ENCODE results near the gene CSKMT. TPM values are rescaled to one million over a fixed set of nuclear protein-coding genes. Genes with fewer than 3 reads are reported as not detected.

The CSKMT gene
- total RNA-seq, 2 donors from 2014 or later: 29.9 to 39.4 TPM

GRCh38 chr11:62705413-62705812, 40.3 kb downstream of the CSKMT start:
- H3K36me3 Mint-ChIP-seq (ENCODE audit: low read depth): peaks cover 30% of the 10 kb centered on the region
- no peaks in the 10 kb centered on the region for H3K27me3 ChIP-seq (ENCODE audit: control insufficient read depth, insufficient read depth, low read length, poor library complexity, severe bottlenecking)
- H3K9me3 Mint-ChIP-seq: no peaks in the 10 kb centered on the region
- TF ChIP-seq, protein P1, sequence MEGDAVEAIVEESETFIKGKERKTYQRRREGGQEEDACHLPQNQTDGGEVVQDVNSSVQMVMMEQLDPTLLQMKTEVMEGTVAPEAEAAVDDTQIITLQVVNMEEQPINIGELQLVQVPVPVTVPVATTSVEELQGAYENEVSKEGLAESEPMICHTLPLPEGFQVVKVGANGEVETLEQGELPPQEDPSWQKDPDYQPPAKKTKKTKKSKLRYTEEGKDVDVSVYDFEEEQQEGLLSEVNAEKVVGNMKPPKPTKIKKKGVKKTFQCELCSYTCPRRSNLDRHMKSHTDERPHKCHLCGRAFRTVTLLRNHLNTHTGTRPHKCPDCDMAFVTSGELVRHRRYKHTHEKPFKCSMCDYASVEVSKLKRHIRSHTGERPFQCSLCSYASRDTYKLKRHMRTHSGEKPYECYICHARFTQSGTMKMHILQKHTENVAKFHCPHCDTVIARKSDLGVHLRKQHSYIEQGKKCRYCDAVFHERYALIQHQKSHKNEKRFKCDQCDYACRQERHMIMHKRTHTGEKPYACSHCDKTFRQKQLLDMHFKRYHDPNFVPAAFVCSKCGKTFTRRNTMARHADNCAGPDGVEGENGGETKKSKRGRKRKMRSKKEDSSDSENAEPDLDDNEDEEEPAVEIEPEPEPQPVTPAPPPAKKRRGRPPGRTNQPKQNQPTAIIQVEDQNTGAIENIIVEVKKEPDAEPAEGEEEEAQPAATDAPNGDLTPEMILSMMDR (conservative IDR thresholded peaks at IDR 0.05): peak; percentile 22
- peak overlapping the region; percentile 96 for H3K9ac ChIP-seq (ENCODE audit: extremely low read depth, low read length, poor library complexity, severe bottlenecking)
- peaks cover 40% of the 10 kb centered on the region for H3K4me1 Mint-ChIP-seq
- peaks cover 27% of the 10 kb centered on the region for H3K4me1 ChIP-seq (ENCODE audit: control insufficient read depth, insufficient read depth, low read length)
- peak; percentile 61 for DNase-seq
- H3K27ac ChIP-seq (ENCODE audit: low read depth, low read length): peak overlapping the region; percentile 87
- H3K36me3 ChIP-seq (ENCODE audit: control insufficient read depth, insufficient read depth, low read length): peaks cover 50% of the 10 kb centered on the region
- WGBS, 2 experiments (ENCODE audit: insufficient coverage in 1 of 2, insufficient read length in 1 of 2): 73 to 77% methylated on average over 6 to 7 of the region's 7 CpGs
- peak overlapping the region; percentile 95 for H3K27ac Mint-ChIP-seq
- H3K4me3 Mint-ChIP-seq: peak overlapping the region; percentile 83
- peak overlapping the region; percentile 97 for H3K4me3 ChIP-seq (ENCODE audit: low read length)
- H3K9me3 ChIP-seq (ENCODE audit: control insufficient read depth, low read length): no peaks in the 10 kb centered on the region
- no peaks in the 10 kb centered on the region for H3K27me3 Mint-ChIP-seq (ENCODE audit: insufficient read depth)

DNA sequence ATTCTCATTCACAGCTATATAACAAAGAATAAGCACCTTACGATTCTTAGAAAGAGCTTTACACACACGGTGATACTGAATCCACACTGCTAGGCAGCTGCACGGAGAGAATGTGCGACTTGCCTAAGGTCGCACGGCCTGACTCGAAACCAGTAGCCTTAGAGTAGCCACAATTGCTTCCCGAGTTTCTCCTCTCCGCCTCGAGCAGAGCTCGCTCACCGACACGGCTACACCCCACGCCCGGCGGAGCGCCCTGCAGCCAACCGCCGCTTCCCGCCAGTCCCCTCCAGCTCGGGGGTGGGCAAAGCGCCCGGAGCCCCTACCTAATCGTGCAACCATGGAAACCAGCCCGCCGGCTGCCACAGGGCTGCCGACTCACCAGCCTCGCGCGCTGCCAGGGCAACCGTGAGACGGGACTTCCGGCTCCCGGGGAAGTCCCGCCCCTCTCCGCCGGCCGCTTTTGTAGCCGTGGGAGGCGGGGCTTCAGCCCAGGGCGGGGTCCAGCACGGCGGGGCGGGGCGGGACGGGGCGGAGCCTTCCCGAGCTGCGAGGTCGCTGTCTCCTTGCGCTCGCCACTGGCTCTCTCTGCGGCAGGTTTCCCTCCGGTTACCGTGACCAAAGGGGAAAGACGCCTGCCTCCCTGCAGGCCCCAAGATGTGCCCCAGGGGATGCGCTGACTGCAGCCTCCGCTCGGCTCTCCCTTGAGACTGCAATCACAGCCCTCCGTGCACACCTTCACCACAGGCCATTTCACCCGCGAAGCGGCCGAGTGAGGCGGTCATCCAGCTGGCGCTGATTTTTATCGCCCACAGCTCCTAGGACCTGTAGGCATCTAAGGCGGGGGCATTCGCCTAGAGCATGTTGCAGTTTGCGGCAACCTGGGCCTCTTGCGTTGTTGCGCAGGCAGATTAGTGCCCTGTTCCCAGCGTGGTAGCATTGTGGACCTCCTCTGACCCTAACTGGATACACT, 41.1 kb downstream of the CSKMT start:
- peaks cover 27% of the 10 kb centered on the region for H3K4me1 ChIP-seq (ENCODE audit: control insufficient read depth, insufficient read depth, low read length)
- H3K4me3 Mint-ChIP-seq: peak overlapping the region; percentile 83
- peaks cover 50% of the 10 kb centered on the region for H3K36me3 ChIP-seq (ENCODE audit: control insufficient read depth, insufficient read depth, low read length)
- TF ChIP-seq, protein P1 (conservative IDR thresholded peaks at IDR 0.05): no peak
- no peaks in the 10 kb centered on the region for H3K9me3 Mint-ChIP-seq
- H3K9ac ChIP-seq (ENCODE audit: extremely low read depth, low read length, poor library complexity, severe bottlenecking): peak overlapping the region; percentile 96
- H3K4me1 Mint-ChIP-seq: peaks cover 40% of the 10 kb centered on the region
- no peaks in the 10 kb centered on the region for H3K27me3 Mint-ChIP-seq (ENCODE audit: insufficient read depth)
- peak overlapping the region; percentile 95 for H3K27ac Mint-ChIP-seq
- 2 to 3% methylated on average over 55 to 73 of the region's 73 CpGs for WGBS, 2 experiments (ENCODE audit: insufficient coverage in 1 of 2, insufficient read length in 1 of 2)
- peaks cover 30% of the 10 kb centered on the region for H3K36me3 Mint-ChIP-seq (ENCODE audit: low read depth)
- no peaks in the 10 kb centered on the region for H3K9me3 ChIP-seq (ENCODE audit: control insufficient read depth, low read length)
- peak; percentile 97 for DNase-seq
- H3K27me3 ChIP-seq (ENCODE audit: control insufficient read depth, insufficient read depth, low read length, poor library complexity, severe bottlenecking): no peaks in the 10 kb centered on the region
- peak overlapping the region; percentile 97 for H3K4me3 ChIP-seq (ENCODE audit: low read length)
- H3K27ac ChIP-seq (ENCODE audit: low read depth, low read length): peak overlapping the region; percentile 87

DNA sequence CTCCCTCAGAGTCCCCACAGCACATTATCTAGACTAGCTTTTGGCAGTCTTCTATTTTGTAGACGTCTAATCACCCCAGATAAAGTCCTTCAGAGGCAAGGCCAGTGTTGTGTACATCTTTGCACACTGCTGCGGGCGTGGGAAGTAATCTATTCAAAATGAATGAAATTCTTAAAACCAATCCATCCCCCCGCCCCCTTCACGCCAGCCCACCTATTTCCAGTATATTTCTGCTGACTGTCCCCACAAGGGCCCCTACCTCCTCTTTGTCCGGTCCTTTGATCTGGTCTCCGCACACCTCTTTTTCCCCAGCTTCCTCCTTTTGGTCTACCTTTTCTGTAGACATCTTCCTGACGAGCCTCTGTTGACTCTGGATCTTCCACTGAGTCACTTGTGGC, 41.7 kb downstream of the CSKMT start:
- Mint-ChIP-seq H3K9me3 (no peaks in the 10 kb centered on the region), H3K36me3 (ENCODE audit: low read depth) (peaks cover 27% of the 10 kb centered on the region), H3K27me3 (ENCODE audit: insufficient read depth) (no peaks in the 10 kb centered on the region), H3K27ac (peak overlapping the region; percentile 94), H3K4me1 (peaks cover 40% of the 10 kb centered on the region), H3K4me3 (peak overlapping the region; percentile 83)
- TF ChIP-seq, protein P1 (conservative IDR thresholded peaks at IDR 0.05): no peak
- WGBS, 2 experiments (ENCODE audit: insufficient coverage in 1 of 2, insufficient read length in 1 of 2): 21 to 44% methylated on average over 3 to 8 of the region's 8 CpGs
- no peaks in the 10 kb centered on the region for H3K9me3 ChIP-seq (ENCODE audit: control insufficient read depth, low read length)
- peaks cover 52% of the 10 kb centered on the region for H3K36me3 ChIP-seq (ENCODE audit: control insufficient read depth, insufficient read depth, low read length)
- H3K27me3 ChIP-seq (ENCODE audit: control insufficient read depth, insufficient read depth, low read length, poor library complexity, severe bottlenecking): no peaks in the 10 kb centered on the region
- H3K27ac ChIP-seq (ENCODE audit: low read depth, low read length): peak overlapping the region; percentile 81
- no peak for DNase-seq
- H3K4me1 ChIP-seq (ENCODE audit: control insufficient read depth, insufficient read depth, low read length): peaks cover 27% of the 10 kb centered on the region
- peak overlapping the region; percentile 48 for H3K9ac ChIP-seq (ENCODE audit: extremely low read depth, low read length, poor library complexity, severe bottlenecking)
- H3K4me3 ChIP-seq (ENCODE audit: low read length): peak overlapping the region; percentile 97

All from endodermal cell (in vitro differentiated cells).